HG03460 (cell line): ENCODE measurements around the gene HGFAC.

Source experiments
- ATAC-seq: cut with Tn5 transposase; IDR thresholded peaks from one replicate; pipeline ENCODE4 v1.9.1; 2021; ENCODE audit not compliant: unreplicated experiment

The HGFAC gene

GRCh38 chr4:3472411-3473141 lies 30.8 kb downstream of the HGFAC start:
- ATAC-seq: no peak

GRCh38 chr4:3473181-3473950 lies 31.6 kb downstream of the HGFAC start:
- no peak for ATAC-seq

- no peak for ATAC-seq
Observed at GRCh38 chr4:3473996-3474765, 32.4 kb downstream of the HGFAC start.

- no peak for ATAC-seq
Observed at GRCh38 chr4:3475041-3475712, 33.4 kb downstream of the HGFAC start.

- no peak for ATAC-seq
Observed at GRCh38 chr4:3475713-3476260, 34.0 kb downstream of the HGFAC start.

- no peak for ATAC-seq
Observed at GRCh38 chr4:3476341-3476747, 34.6 kb downstream of the HGFAC start.

GRCh38 chr4:3476936-3477749 lies 35.4 kb downstream of the HGFAC start:
- ATAC-seq: no peak

GRCh38 chr4:3477750-3478430 lies 36.1 kb downstream of the HGFAC start:
- ATAC-seq: no peak

- ATAC-seq: no peak
Observed at GRCh38 chr4:3478446-3479357, 36.9 kb downstream of the HGFAC start.

GRCh38 chr4:3479358-3480101 lies 37.8 kb downstream of the HGFAC start:
- ATAC-seq: no peak

GRCh38 chr4:3480528-3481112 lies 38.9 kb downstream of the HGFAC start:
- no peak for ATAC-seq

- ATAC-seq: no peak
Observed at GRCh38 chr4:3481113-3481531, 39.4 kb downstream of the HGFAC start.

- ATAC-seq: no peak
Observed at GRCh38 chr4:3481783-3482393, 40.1 kb downstream of the HGFAC start.

GRCh38 chr4:3482707-3483106 lies 40.9 kb downstream of the HGFAC start:
- ATAC-seq: no peak

- no peak for ATAC-seq
Observed at GRCh38 chr4:3483471-3483921, 41.7 kb downstream of the HGFAC start.

- ATAC-seq: no peak
Observed at GRCh38 chr4:3484057-3484973, 42.5 kb downstream of the HGFAC start.
